Measurements from ENCODE around the gene FBXO45.
"Not testable (repeated sequence)": the region's sequence is repeated elsewhere in the genome, so short reads cannot be mapped to it uniquely, and the experiment has no call there.

The FBXO45 gene

DNA sequence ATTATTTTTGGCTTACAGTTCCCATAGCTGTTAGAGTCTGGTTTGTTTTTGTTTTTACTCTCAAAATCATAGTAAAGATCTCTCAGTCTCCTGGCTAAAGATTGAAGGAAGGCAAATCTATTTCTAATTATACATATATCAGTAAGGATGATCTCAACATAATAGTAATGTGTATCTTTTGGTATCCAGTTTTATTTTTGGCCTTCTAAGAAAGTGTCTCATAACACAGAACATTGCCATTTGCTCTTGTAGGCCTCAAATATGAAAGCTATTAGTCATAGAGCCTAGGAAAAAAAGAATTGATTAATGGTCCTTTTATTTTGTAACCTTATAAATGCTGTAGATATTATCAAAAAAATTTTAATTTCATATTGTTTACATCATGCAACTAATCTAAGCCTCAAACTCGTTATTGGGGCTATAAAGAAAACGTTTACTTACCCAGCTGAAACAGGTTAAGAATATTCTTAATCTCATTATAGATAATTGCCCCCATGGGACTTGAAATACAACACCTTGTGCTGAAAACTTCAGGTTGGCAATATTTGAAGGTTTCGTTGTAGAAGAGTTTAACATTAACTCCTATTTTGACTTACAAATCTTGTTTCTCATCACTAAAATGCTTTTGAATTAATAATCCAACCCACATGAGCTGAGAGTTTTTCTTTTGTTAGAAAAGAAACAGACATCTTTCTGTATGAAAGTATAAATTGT is 16.7 kb downstream of the FBXO45 start:
- H3K36me3 Mint-ChIP-seq (ENCODE audit: low read depth) = peaks cover 65% of the 10 kb centered on the region
- peaks cover 9% of the 10 kb centered on the region for H3K4me1 Mint-ChIP-seq (ENCODE audit: low read depth)
- H3K9me3 Mint-ChIP-seq = no peaks in the 10 kb centered on the region
- no peak overlapping the region for H3K4me3 Mint-ChIP-seq
- H3K27me3 Mint-ChIP-seq = no peaks in the 10 kb centered on the region
- H3K27ac Mint-ChIP-seq = no peak overlapping the region
- DNase-seq = no peak

DNA sequence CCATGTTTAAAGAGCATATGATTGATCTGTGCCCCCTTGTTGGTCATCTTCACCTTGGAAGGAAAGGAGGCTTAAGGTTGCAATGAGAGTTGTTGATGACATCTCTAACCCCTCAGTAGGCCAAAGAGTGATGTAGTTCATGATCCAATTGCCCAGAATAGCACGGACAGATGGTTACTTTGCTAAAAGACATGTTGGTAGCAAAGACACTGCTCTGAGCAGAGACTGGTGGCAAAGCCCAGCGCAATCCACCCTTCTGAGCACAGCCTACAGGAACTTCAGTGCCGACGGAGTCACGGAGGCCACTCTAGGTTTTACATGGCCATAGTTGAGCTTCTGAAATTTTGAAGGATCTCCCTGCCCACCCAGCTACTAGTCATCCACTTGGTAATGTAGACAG is 21.8 kb downstream of the FBXO45 start:
- Mint-ChIP-seq H3K4me3 (no peak overlapping the region), H3K27me3 (peaks cover 2% of the 10 kb centered on the region), H3K9me3 (no peaks in the 10 kb centered on the region), H3K27ac (no peak overlapping the region), H3K36me3 (ENCODE audit: low read depth) (peaks cover 22% of the 10 kb centered on the region), H3K4me1 (ENCODE audit: low read depth) (no peaks in the 10 kb centered on the region)
- DNase-seq = no peak

DNA sequence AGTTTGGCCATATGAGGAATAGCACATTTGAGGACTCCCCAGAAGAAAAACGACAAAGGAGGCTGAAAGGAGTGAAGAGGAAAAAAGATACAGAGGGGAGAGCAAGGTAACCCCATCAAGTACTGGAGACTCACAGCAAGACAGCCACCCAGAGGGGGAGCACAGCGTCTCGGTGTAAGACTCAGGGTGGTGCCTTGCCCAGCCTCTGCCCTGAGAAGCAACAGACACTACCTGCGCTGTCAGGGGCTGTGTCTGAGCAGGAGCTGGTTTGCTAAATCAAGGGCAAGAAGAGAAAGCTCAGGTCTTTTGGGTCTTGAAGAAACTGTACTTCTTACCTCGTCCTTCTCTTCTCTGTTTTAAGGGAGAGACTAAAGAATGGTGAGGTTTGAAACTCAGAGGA is 27.9 kb downstream of the FBXO45 start:
- DNase-seq = no peak
- Mint-ChIP-seq H3K4me1 (ENCODE audit: low read depth) (peaks cover 8% of the 10 kb centered on the region), H3K27me3 (peaks cover 10% of the 10 kb centered on the region), H3K27ac (no peak overlapping the region), H3K36me3 (ENCODE audit: low read depth) (no peaks in the 10 kb centered on the region), H3K4me3 (no peak overlapping the region), H3K9me3 (no peaks in the 10 kb centered on the region)

DNA sequence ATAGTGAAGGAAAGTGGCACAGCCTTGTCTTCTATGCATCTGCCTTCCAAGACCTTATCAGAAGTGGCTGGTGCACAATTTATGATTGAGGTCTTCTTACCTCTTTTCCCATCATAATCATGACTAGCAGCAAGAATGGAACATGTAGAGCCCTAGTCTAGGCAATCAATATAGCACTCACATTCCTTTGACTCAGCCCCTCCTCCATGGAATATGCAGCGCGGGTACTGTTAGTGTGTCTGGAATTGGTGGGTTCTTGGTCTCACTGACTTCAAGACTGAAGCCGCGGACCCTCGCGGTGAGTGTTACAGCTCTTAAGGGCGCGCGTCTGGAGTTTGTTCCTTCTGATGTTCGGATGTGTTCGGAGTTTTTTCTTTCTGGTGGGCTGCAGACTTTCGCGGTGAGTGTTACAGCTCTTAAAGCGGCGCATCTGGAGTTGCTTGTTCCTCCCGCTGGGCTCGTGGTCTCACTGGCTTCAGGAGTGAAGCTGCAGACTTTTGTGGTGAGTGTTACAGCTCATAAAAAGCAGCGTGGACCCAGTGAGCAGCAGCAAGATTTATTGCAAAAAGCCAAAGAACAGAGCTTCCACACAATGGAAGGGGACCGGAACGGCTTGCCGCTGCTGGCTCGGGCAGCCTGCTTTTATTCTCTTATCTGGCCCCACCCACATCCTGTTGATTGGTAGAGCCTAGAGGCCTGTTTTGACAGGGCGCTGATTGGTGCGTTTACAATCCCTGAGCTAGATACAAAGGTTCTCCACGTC is 29.7 kb downstream of the FBXO45 start:
- Mint-ChIP-seq H3K4me3 (peak overlapping the region; percentile 67), H3K27me3 (peaks cover 10% of the 10 kb centered on the region)
- not testable (repeated sequence) for DNase-seq; H3K4me1 Mint-ChIP-seq (ENCODE audit: low read depth); H3K27ac Mint-ChIP-seq; H3K9me3 Mint-ChIP-seq; H3K36me3 Mint-ChIP-seq (ENCODE audit: low read depth)

DNA sequence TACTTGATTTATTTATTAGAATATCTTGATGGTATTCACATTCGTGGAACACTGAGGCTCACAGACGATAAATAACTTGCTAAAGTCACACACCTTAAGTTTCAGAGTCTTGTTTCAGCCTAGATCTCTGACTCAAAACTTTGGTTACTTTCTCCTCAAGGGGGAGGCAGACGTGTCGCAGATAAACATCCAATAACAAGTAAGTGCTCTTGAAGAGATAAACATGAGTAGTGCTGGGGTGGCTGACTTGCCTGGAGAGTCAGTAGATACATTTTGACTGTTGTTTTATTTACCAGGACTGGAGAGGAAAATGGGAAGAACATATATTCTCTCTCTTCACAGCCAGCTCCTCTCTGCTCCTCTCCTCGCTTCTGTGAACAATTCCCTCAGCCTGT is 31.3 kb downstream of the FBXO45 start:
- Mint-ChIP-seq H3K4me1 (ENCODE audit: low read depth) (peaks cover 14% of the 10 kb centered on the region), H3K4me3 (no peak overlapping the region), H3K36me3 (ENCODE audit: low read depth) (no peaks in the 10 kb centered on the region), H3K27ac (no peak overlapping the region), H3K9me3 (no peaks in the 10 kb centered on the region), H3K27me3 (peaks cover 10% of the 10 kb centered on the region)
- DNase-seq = no peak

DNA sequence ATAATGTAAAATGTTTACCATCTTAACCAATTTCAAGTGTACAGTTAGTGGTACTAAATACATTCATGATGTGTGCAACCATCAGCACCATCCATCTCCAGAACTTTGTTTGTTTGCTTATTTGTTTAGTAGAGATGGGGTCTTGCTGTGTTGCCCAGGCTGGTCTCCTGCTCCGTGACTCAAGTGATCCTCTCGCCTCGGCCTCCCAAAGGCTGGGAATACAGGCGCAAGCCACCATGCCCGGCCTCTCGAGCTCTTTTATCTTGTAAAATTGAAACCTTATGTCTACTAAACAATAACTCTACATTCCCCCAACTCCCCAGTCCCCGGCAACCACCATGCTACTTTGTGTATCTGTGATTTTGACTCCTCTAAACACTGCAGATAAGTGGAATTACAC is 31.9 kb downstream of the FBXO45 start:
- Mint-ChIP-seq H3K36me3 (ENCODE audit: low read depth) (no peaks in the 10 kb centered on the region), H3K9me3 (no peaks in the 10 kb centered on the region), H3K4me3 (no peak overlapping the region), H3K27me3 (peaks cover 8% of the 10 kb centered on the region), H3K4me1 (ENCODE audit: low read depth) (peaks cover 17% of the 10 kb centered on the region), H3K27ac (no peak overlapping the region)
- no peak for DNase-seq

DNA sequence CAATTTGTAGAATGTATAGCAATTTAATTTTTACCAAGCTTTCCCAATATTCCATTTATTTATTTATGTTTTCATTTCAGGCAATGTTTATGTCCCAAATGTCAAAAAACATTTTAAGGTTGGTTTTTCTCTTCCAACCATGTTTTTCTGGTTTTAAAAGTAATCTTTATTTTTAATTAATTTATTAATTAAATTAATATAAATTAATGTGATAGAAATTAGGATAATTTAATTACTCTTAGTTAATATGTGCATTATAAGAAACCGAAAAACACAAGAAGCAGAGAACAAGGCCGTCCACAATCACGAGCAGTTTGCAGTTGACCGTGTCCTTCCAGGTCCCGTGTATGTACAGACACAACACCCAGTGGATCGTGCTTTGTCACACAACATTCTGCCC is 34.2 kb downstream of the FBXO45 start:
- peaks cover 3% of the 10 kb centered on the region for H3K27me3 Mint-ChIP-seq
- no peaks in the 10 kb centered on the region for H3K36me3 Mint-ChIP-seq (ENCODE audit: low read depth)

DNA sequence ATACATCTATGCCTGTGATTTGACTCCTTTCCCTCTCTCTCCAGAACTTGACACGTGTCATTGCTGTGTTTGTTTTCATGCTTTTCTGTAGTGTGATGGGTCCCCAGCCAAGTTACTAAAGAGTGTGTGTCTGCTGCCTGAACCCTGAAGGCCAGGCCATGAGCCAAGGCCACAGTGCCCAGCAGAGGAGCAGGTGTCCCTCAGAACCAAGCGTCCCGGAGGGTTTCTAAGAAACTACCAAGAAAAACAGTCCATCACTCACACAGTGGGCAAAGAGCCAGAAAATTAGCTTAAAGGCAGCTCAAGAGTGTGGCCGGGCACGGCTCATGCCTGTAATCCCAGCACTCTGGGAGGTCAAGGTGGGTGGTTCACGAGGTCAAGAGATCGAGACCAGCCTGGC is 35.2 kb downstream of the FBXO45 start:
- H3K27me3 Mint-ChIP-seq = no peaks in the 10 kb centered on the region
- H3K9me3 Mint-ChIP-seq = no peaks in the 10 kb centered on the region
- no peak for DNase-seq
- H3K27ac Mint-ChIP-seq = no peak overlapping the region
- no peaks in the 10 kb centered on the region for H3K36me3 Mint-ChIP-seq (ENCODE audit: low read depth)
- peaks cover 9% of the 10 kb centered on the region for H3K4me1 Mint-ChIP-seq (ENCODE audit: low read depth)
- H3K4me3 Mint-ChIP-seq = no peak overlapping the region

More for the DNA sequence above, 34.2 kb downstream of the FBXO45 start:
- no peak overlapping the region for H3K4me3 Mint-ChIP-seq
- no peak overlapping the region for H3K27ac Mint-ChIP-seq
- no peak for DNase-seq
- H3K4me1 Mint-ChIP-seq (ENCODE audit: low read depth) = peaks cover 17% of the 10 kb centered on the region
- no peaks in the 10 kb centered on the region for H3K9me3 Mint-ChIP-seq

DNA sequence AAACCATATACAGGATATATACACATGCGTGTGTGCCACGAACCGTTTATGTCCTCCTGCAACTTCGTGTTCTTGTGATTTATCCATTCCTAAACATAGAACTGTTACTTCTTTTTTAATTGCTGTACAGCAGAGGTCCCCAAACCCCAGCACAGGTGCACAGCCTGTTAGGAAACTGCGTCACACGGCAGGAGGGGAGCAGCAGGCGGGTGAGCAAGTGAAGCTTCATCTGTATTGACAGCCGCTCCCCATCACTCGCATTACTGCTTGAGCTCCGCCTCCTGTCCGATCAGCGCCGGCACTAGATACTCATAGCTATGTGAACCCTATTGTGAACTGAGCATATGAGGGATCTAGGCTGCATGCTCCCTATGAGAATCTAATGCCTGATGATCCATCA is 36.1 kb downstream of the FBXO45 start:
- H3K27me3 Mint-ChIP-seq = no peaks in the 10 kb centered on the region
- H3K9me3 Mint-ChIP-seq = no peaks in the 10 kb centered on the region
- peak; percentile 51 for DNase-seq
- no peak overlapping the region for H3K27ac Mint-ChIP-seq
- peaks cover 11% of the 10 kb centered on the region for H3K4me1 Mint-ChIP-seq (ENCODE audit: low read depth)
- H3K4me3 Mint-ChIP-seq = no peak overlapping the region
- H3K36me3 Mint-ChIP-seq (ENCODE audit: low read depth) = no peaks in the 10 kb centered on the region

DNA sequence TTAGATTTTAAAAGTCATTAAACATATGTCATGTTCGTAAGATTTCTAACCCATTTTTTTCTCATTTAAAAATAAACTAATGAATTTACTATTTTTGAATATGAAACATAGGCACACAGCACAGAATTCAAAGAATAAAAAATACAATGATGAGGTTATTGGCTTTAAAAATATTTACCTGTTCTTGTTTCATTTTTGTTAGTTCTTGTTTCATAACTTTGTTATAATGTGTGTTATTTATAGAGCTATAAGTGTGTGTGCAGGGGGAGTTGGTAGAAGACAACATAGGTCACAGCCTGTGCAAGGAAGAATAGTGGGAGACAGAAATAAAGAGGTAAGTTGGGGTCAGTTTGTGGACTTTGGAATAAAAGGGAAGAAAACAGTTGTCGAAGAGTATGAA is 40.2 kb downstream of the FBXO45 start:
- H3K9me3 Mint-ChIP-seq = no peaks in the 10 kb centered on the region
- no peak overlapping the region for H3K4me3 Mint-ChIP-seq
- H3K36me3 Mint-ChIP-seq (ENCODE audit: low read depth) = no peaks in the 10 kb centered on the region
- H3K27ac Mint-ChIP-seq = no peak overlapping the region
- no peaks in the 10 kb centered on the region for H3K27me3 Mint-ChIP-seq
- H3K4me1 Mint-ChIP-seq (ENCODE audit: low read depth) = peaks cover 34% of the 10 kb centered on the region
- no peak for DNase-seq

DNA sequence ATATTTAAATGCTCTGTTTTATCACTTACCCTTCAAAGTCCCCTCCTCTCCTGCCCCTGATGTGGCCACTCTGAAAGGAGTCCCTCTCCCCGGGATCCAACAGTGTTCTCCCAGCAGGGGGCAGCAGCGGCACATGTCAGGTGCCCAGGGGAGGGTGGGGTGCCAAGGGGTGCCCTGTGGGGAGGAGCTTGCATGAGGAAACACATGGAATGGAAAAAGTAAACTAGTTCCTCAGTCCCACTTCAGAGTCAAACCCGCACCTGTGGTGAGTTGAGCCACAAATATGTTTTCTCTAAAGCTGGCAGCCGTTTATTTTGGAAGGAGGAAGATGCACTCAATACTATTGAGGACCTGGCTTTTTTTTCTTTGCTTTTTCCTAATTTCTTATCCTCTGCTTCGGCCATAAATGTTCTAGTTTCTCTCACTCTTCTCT is 40.9 kb downstream of the FBXO45 start:
- Mint-ChIP-seq H3K9me3 (no peaks in the 10 kb centered on the region), H3K4me3 (peak overlapping the region; percentile 39), H3K36me3 (ENCODE audit: low read depth) (no peaks in the 10 kb centered on the region), H3K27me3 (no peaks in the 10 kb centered on the region), H3K4me1 (ENCODE audit: low read depth) (peaks cover 32% of the 10 kb centered on the region), H3K27ac (peak overlapping the region; percentile 79)
- DNase-seq = peak; percentile 96

DNA sequence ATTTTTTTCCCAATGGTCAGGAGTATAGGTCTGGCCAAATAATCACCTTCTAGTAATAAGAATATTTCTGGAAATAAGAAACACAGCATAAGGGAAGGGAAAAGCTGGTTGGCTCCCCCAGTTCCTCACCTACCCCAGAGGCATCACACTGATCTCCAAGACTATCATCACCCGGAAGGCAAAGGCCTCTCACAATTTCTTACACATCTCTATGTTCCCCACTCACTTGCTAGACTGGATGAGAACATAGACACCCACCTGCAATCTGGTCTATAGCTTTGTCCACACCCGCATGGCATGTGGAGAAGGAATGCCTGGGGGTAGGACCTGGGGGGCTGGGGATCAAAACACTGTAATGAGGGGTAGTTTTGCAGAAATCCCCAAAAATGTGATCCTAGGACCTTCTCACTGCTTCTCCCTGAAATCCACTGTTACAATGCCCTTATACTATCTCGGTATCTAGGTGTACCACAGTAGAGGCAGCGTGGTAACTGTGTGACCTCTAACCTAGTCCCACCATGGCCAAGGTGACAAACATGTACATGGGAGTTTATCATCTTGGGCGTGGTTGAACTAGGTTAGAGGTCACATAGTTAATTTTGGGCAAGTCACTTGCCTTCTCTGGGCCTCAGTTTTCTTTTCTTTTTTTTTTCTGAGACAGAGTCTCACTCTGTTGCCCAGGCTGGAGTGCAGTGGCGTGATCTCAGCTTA is 41.5 kb downstream of the FBXO45 start:
- no peak for DNase-seq
- Mint-ChIP-seq H3K4me1 (ENCODE audit: low read depth) (peaks cover 28% of the 10 kb centered on the region), H3K9me3 (no peaks in the 10 kb centered on the region), H3K27ac (peak overlapping the region; percentile 79), H3K36me3 (ENCODE audit: low read depth) (no peaks in the 10 kb centered on the region), H3K4me3 (peak overlapping the region; percentile 39), H3K27me3 (no peaks in the 10 kb centered on the region)

DNA sequence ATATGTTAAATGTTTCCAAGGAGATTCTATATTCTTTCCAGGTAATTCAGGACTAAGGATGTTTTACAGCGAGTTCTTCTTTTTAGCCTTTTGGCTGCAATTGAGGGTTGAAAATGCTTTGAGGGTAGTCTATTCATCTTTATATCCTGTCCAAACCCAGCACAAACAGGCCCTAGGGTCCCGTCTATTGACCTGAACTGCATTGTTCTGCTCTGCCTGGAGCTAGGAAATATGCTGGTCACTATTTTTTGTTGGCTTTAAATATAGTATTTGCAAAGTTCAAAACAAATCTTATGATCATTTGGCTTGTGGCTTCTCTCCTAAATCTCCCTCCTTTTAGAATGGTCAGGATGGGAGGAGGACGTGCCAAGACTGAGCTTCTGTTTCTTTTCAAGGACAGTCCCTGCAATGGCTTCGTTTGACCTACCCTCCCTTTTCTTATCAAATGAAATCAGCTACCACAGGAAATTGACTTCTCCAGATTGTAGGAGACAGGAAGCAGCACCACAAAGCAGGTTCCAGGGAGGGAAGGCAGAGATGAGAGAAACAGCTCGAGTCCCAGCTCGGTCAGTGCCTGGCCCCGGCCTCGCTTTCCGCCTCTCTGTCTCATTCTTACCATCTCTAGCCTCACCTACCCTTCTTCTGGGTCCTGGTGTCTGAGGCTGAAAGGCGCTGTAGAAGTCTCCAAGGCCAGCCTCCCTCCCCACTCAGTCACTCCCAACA is 43.5 kb downstream of the FBXO45 start:
- Mint-ChIP-seq H3K27me3 (no peaks in the 10 kb centered on the region), H3K36me3 (ENCODE audit: low read depth) (no peaks in the 10 kb centered on the region), H3K9me3 (no peaks in the 10 kb centered on the region), H3K4me3 (no peak overlapping the region), H3K4me1 (ENCODE audit: low read depth) (peaks cover 25% of the 10 kb centered on the region), H3K27ac (peak overlapping the region; percentile 18)
- DNase-seq = no peak

DNA sequence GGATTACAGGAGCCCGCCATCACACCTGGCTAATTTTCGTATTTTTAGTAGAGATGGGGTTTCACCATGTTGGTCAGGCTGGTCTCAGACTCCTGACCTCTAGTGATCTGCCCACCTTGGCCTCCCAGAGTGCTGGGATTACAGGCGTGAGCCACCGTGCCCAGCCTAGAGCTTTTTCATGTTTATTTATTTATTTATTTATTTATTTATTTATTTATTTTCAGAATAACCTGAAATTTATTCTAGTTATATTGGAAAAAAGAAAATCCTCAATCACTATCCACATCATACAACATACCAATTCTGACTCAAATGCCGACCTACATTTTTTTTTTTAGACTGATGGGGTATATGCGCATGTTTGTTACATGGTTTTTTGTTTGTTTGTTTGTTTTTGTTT is 46.8 kb downstream of the FBXO45 start:
- H3K4me3 Mint-ChIP-seq; DNase-seq; H3K36me3 Mint-ChIP-seq (ENCODE audit: low read depth); H3K27ac Mint-ChIP-seq; H3K9me3 Mint-ChIP-seq; H3K27me3 Mint-ChIP-seq: not testable (repeated sequence)
- H3K4me1 Mint-ChIP-seq (ENCODE audit: low read depth) = peaks cover 20% of the 10 kb centered on the region

Data from activated T-cell treated with anti-CD3 and anti-CD28 coated beads, Interleukin-2, amount 50 U/mL, for 24 hours (primary cell).